ENCODE data around the gene HCN2.
"Not testable (repeated sequence)": the region's sequence is repeated elsewhere in the genome, so short reads cannot be mapped to it uniquely, and the experiment has no call there.

Gene HCN2

DNA sequence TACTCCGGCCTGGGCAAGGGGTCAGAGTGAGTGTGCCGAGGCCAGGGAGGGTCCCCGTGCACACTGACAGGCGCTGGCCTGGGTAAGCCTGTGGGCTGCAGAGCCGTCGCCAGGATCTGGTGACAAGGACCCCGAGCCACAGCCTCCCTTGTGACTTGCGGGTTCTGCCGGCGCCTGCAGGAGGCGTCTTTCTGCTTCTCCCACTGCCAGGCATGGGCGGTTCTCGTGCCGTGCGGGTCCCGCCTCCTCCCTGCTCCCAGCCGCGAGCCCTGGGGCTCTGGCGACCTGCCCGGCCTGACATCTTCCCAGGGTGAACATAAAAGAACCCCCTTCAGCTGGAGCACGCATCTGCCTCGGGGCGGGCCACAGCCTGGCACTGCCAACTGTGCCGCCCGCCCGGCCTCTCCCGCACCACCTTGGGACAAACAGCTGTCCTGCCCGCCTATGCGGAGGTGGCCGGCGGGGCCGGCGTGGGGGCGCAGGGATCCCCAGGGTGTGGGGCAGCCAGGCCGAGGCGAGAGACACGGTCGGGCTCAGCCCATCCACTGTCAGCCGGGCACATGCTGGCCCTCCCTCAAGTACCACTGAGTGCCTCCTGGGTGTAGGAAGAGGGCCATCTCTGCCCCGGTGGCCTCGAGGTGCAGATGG, 1.5 kb upstream of the HCN2 start:
- DNase-seq, result peak; percentile 67

DNA sequence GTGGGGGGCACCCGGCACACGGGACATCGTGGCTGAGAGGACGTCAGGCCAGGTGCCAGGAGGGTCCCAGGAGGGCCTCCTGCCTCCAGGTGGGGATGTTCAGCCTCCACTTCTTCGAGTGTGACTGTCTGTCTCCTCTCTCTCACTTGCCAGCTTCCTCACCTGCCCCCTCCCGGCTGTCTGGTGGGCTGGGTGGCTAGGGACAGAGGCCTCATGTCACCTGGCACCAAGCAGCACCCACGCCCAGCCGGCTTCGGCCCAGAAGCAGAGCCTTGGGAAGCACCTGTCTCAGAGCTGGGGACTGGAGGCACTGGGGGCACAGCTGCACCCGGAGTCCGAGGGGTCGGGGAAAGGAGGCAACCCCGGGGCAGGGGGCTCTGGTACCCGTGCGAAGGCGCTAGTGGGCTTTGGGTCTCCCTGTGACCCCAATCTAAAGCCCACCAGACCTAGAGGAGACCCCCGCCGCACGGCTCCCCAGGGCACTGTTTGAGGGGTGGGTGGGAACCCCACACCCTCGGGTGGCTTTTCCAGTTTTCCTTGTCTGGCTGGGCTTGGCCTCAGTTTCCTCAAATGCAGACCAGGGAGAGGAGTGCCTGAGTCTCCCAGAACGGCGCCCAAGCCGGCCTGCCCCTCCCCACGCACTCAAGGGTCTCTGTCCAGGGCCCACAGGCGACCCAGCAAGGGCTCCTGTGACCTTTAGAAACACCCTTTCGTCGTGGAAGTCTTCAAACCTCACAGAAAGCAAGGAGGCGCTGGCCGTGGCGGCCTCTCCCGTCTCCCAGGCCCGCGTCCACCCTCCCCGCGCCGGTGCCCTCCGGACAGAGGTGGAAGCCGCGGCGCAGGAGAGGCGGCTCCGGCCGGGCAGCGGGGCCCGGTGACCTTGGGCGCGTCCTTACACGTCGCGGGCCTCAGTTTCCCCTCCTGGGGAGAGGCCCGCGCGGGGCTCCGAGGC, 664 bp upstream of the HCN2 start:
- no peak for DNase-seq

DNA sequence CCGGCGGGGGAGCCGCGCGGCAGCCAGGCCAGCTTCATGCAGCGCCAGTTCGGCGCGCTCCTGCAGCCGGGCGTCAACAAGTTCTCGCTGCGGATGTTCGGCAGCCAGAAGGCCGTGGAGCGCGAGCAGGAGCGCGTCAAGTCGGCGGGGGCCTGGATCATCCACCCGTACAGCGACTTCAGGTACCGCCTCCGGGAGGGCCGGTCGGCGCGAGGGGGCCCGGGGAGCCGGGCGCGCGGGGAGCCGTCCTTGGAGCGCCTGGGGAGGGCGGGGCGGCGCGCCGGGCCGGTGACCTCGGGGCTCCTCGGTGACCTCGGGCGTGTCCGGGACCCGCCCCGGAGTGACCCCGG, 690 bp downstream of the HCN2 start:
- no peak for DNase-seq

DNA sequence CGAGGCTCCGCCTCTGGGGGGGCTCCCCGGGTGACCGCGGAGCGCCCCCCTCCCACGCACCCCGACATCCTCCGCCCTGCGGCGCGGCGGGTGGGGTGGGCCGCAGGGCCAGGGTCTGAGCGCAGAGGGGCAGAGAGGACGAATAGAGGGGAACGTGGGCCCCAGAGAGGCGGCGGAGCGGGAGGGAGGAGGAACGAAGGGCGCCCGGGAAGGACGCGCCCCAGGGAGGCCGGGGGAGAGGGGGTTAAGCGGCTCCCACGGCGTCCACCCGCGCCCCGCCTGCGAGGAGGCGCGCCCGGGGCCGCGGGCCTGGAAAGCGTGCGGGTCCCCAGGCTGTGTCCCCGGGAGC, 1.0 kb downstream of the HCN2 start:
- no peak for DNase-seq

DNA sequence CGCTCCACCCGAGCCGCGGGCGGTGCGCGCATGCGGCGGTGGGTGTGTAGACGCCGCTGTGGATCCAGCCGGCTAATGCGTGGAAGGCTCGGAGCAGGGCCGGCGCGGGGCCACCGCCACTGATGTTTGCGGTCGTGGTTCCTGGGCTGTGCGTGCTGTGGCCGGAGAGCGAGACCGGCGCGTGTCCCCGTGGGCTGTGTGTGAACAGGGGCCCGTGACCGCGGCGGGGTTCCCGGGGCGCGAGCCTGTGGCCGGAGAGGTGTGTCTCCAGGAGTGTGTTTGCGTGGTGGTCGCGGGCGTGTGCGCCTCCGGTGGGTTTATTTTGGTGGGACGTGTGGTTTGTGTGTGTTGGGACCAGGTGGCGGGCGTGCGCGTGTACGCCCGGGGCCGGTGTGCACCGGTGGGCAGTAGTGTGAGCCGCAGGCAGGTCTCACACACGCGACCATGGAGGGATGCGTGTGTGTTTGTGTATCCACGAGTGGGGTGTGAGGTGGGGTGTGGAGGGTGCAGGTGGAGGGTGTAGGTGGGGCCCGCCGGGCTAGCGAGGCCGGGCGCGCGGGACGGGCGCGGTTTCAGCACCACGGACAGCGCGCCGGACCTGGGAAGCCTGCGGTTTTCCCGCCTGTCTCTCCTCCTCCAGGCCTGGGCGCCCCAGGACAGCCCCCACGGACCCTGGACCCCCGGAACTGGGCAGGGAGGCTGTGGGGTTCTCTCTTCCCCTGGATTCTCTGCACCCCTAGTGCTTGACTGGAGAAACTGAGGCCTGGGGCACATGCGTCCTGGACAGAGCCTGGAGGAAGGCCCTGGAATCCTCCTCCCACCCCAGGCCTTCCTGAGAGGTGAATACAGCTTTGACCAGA, 1.6 kb downstream of the HCN2 start:
- DNase-seq, result no peak

DNA sequence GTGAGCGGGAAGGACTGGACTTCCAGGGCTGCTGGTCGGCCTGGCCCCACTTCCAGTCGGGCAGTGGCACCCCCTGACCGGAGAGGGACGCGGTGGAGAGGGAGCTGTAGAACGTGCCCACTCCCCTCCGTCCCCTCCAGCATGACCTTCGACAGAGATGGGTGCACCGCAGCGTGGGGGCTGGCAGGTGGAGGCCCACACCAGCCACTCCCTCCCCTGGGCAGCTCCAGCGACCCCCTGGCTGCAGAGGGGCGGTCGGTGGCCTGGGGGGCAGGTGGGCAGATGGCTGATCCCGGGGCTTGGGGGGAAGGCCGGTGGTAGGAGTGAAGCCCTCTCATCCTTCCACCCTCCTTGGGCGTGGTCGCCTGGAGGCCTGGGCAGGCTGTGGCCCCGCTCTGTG, 2.4 kb downstream of the HCN2 start:
- DNase-seq, result no peak

DNA sequence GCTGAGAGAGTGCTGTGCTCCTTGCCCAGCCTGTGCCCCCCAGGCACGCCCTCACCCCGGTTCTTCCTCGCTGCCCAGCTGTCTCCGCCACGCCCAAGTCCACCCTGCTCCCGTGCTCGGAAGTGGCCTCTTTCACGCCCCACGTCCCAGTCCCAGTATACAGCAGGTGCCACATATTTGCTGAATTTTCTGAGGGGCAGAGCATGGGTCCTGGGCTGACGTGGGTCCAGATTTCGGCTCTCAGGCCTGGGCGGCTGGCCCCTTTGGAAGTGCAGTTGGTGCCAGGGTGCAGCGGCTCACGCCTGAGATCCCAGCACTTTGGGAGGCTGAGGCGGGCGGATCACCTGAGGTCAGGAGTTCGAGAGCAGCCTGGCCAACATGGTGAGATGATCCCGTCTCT, 3.4 kb downstream of the HCN2 start:
- no peak for DNase-seq

DNA sequence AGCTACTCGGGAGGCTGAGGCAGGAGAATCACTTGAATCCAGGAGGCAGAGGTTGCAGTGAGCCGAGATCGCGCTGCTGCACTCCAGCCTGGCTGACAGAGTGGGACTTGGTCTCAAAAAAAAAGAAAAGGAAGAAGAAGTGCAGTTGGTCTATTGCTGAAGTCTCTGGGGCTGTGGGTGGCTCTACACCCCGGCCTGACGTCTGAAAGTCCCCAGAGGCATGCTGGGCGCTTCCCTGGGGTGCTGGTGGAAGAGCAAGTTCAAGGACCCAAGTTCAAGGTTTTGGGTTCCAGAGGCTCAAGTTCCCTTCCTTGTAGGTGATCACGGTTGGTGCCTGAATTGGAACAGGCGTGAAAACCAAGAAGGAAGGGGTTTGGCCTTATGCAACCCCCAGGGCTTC, 3.8 kb downstream of the HCN2 start:
- no peak for DNase-seq

DNA sequence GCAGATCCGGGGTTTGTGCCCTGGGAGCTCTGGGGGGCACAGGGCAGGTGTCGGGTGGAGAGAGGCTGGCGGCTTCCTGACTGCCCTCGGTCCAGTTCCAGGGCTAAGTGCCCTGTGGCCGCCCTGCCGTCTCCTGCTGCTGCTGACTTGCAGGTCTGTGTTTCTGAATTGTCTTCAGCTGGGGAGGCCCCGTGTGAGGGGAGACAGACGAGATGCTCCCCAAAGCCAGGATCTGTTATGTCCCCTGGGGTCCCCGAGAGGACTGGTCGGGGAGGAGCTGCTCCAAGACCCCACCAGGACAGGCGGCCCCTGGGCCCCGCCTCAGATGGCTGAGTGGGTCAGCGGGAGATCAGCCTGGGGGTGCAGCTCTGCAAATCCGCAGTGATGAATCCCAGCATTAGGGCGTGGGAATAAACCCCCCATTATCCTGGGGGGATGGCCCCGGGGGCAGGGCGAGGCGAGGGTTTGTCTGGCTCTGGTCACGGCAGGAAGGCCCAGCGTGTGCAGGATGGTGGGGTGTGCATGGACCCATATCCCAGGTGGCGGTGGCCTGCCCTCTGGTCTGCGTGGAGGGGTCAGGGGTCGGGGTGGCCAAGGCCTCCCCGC, 4.7 kb downstream of the HCN2 start:
- DNase-seq, result no peak

DNA sequence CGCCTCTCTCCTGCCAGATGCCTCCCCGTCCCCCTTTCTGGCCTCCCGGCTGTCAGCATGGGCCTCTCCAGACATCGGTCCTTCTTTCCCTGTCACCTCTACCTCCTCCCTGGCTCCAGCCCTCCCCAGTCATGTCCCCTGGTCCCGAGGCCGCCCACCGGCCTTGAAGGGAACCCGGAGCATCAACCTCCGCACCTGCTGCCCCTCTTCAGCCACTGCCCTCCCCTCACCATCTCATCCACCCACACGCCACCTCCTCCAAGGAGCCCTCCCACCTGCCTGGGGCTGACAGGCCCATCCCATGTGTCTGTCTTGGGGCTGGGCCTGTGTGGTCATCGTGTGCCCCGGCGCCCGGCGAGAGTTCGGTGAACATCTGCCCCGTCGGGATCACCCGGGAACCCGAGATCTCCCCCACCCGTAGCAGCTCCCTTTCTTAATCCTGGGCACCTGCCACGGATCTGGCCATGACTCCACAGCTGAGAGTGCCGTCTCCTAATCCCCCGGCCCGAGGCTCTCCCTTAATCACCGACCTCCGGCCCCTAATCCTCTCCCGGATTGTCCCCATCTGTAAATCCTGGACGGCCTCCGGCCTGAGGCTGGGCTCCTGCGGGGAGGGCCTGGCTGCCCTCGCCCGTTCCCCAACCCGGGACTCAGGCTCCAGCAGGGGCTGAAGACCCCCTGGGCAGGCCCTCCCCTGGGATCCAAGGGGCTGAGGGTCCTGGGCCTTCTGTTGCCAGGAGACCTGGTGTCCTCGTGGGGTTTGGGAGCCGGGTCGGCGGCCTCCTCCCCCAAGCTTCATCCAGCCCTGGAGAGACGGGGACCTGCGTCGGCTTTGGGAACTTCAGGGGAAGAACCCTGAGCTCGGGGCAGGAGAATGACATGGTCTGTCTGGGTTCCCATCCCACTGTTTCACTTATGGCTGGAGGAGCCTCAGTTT, 5.9 kb downstream of the HCN2 start:
- no peak for DNase-seq

DNA sequence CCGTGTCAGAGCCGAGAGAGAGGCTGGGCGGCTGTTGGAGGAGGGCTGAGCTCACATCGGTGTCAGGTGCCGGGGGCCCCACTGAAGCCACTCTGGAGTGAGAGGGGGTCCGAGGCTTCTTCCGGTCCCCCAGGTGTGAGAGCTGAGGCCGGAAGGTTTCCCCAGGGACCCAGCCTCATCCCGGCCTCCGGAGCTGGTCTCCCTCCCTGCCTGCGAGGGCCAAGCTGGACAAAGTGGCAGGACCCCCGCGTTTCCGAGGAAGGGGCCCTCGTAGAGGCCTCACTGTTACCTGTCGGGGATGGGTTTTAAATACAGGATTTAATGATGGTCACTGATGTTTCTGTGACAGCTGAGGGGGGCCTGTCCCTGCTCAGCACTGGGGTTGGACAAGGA, 6.6 kb downstream of the HCN2 start:
- no peak for DNase-seq

DNA sequence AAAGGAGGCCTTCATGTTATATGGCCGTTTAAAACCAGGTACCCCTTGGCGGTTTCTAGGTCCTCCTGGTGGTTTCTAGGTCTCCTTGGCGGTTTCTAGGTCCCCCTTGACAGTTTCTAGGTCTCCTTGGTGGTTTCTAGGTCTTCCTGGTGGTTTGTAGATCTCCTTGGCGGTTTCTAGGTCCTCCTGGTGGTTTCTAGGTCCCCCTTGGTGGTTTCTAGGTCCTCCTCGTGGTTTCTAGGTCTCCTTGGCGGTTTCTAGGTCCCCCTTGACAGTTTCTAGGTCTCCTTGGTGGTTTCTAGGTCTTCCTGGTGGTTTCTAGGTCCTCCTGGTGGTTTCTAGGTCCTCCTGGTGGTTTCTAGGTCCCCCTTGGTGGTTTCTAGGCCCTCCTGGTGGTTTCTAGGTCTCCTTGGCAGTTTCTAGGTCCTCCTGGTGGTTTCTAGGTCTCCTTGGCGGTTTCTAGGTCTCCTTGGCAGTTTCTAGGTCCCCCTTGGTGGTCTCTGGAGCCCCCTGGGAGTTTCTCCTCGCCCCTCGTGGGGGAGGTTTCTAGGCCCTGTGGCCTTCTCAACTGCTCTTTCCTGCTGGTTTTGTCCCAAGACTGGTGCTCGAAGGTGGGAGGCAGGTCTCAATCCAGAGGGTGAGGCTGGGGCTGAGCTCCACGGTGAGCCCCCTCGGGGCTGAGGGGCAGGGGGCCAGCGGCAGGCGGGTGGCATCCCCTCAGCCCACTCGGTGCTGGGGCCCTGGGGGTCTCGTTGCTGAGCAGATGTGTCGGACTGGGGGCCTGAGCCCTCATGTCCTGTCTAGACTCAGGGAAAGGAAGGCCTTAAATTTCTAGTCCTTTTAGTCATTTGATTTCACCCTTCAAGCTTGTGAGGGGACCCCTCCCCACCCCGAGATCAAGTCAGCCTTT, 8.0 kb downstream of the HCN2 start:
- peak; percentile 53 for DNase-seq

DNA sequence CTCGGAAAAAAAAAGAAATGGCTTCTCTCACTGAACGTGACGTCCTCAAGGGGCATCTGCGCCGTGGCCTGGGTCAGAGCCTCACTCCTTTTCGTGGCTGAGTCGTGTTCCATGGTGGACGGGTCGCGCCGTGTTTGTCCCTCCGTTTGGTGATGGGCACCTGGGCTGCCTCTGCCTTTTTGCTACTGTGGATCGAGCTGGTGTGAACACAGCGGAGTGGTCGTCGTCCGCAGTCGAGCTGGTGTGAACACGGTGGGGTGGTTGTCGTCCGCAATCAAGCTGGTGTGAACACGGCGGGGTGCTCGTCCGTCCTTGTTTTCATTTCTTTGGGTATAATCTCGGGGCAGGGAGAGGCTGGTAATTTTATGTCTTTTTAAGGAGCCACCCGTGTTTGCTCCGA, 11.6 kb downstream of the HCN2 start:
- DNase-seq, result no peak

DNA sequence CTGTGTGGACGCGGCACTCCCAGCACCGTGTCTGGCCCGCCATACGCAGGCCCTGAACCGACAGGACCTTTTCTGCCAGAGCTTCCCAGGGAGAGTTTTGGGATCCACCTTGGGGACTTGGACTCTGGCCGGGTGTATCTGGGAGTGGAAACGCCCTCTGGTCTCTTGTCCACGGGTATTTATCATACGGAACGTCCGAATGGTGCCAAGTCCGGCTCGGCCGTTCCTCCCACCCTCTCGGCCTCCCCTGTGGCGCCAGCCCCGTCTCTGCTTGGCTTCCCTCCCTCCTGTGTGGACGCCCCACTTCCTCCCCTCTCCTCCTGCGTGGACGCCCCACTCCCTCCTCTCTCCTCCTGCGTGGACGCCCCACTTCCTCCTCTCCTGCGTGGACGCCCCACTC, 12.1 kb downstream of the HCN2 start:
- no peak for DNase-seq

DNA sequence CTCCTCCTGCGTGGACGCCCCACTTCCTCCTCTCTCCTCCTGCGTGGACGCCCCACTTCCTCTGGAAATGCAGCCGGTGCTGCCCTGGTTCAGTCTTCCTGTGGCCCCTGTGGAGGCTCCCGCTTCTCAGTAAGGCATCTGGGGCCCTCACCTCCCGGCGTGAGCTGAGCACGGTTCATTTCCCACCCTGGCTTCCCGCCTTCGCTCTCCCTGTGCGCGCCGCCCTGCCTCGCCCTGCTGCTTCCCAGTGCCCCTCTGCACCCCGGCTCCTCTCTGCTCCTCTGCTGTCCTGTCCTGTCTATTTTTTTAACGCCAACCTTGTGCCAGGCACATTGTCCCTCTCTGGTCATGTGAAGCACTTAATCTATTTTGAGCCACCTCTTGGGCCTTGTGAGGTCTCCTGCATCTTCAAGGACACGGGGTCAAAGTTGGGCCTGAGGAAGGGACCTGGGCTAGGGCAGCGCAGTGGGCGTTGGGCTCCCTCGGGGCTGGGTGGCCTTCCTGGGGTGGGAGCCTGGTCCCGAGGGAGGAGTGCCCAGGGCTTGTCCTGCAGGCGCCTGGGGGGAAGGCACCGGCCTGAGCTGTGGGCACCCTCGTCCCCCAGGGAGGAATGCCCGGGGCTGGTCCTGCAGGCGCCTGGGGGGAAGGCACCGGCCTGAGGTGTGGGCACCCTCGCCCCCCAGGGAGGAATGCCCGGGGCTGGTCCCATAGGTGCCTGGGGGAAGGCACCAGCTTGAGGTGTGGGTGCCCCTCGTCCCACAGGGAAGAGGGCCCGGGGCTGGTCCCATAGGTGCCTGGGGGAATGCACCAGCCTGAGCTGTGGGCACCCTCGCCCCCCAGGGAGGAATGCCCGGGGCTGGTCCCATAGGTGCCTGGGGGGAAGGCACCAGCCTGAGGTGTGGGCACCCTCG, 13.0 kb downstream of the HCN2 start:
- DNase-seq, result no peak

DNA sequence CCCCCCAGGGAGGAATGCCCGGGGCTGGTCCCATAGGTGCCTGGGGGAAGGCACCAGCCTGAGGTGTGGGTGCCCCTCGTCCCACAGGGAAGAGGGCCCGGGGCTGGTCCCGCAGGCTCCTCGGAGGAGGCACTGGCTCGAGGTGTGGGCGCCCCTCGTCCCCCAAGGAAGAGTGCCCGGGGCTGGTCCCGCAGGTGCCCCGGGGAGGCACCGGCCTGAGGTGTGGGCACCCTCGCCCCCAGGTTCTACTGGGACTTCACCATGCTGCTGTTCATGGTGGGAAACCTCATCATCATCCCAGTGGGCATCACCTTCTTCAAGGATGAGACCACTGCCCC, 13.6 kb downstream of the HCN2 start:
- not testable (repeated sequence) for DNase-seq

DNA sequence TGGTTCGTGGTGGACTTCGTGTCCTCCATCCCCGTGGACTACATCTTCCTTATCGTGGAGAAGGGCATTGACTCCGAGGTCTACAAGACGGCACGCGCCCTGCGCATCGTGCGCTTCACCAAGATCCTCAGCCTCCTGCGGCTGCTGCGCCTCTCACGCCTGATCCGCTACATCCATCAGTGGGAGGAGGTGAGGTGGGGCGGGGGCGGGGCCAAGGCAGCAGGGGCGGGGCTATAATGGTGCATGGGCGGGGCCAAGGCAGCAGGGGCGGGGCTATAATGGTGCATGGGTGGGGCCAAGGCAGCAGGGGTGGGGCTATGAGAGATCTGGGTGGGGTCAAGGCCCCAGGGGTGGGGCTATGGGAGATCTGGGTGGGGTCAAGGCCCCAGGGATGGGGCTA, 14.1 kb downstream of the HCN2 start:
- DNase-seq, result not testable (repeated sequence)

DNA sequence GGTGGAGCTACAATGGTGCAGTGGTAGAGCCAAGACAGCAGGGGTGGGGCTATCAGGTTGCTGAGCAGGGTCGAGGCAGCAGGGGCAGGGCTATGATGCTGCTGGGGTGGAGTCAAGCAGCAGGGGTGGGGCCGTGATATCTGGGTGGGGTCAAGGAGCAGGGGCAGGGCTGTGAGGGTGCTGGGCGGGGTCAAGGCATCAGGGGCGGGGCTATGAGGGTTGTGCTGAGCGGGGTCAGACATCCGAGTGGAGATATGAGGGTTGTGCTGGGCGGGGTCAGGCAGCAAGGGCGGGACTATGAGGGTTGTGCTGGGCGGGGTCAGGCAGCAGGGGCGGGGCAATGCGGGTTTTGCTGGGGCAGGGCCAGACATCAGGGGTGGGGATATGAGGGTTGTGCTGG, 14.7 kb downstream of the HCN2 start:
- no peak for DNase-seq

DNA sequence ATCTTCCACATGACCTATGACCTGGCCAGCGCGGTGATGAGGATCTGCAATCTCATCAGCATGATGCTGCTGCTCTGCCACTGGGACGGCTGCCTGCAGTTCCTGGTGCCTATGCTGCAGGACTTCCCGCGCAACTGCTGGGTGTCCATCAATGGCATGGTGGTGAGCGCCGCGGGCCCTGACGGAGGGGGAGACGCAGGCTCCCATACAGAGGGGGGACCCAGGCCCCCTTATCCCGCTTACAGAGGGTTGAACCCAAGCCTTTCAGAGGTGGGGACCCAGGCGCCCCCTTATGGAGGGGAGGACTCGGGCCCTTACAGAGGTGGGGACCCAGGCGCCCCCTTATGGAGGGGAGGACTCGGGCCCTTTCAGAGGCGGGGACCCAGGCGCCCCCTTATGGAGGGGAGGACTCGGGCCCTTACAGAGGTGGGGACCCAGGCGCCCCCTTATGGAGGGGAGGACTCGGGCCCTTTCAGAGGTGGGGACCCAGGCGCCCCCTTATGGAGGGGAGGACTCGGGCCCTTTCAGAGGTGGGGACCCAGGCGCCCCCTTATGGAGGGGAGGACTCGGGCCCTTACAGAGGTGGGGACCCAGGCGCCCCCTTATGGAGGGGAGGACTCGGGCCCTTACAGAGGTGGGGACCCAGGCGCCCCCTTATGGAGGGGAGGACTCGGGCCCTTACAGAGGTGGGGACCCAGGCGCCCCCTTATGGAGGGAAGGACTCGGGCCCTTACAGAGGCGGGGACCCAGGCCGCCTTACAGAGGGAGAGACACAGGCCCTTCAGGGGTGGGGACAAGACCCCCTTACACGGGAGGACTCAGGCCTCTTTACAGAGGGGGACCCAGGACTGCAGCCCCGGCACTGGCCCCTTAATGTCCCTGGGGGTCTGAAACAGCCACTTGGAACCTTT, 15.6 kb downstream of the HCN2 start:
- DNase-seq, result peak; percentile 31
